NCI-H1105 treated with DMSO at 0.1 percent for 48 hours (cell line): ENCODE results near the gene ALDOA.

Experiments used
- DNase-seq: peaks from one replicate; lab custom pipeline; 2025; lab: John Stamatoyannopoulos, UW

The ALDOA gene

GRCh38 chr16:30069611-30070462, 4.3 kb downstream of the ALDOA start:
- no peak for DNase-seq

GRCh38 chr16:30070490-30070889, 4.9 kb downstream of the ALDOA start:
- DNase-seq: no peak

- peak; percentile 76 for DNase-seq
These were observed 10.1 kb downstream of the ALDOA start, which contains the start of gene PPP4C for GRCh38 chr16:30075503-30076275. Gene PPP4C, plus strand, starts transcription at chr16:30075994. Its CDS starts 384 bp downstream, at chr16:30076378.

GRCh38 chr16:30076276-30076791, 10.8 kb downstream of the ALDOA start:
- DNase-seq: no peak

- no peak for DNase-seq
These were observed 12.1 kb downstream of the ALDOA start for GRCh38 chr16:30077656-30078055.

- no peak for DNase-seq
These were observed 13.2 kb downstream of the ALDOA start for GRCh38 chr16:30078744-30079143.

- DNase-seq: no peak
These were observed 13.9 kb downstream of the ALDOA start for GRCh38 chr16:30079480-30079879.

GRCh38 chr16:30082545-30083090, 17.1 kb downstream of the ALDOA start:
- no peak for DNase-seq

GRCh38 chr16:30083216-30084055, 17.9 kb downstream of the ALDOA start:
- no peak for DNase-seq

GRCh38 chr16:30084096-30084815, 18.7 kb downstream of the ALDOA start:
- DNase-seq: no peak

GRCh38 chr16:30084816-30085159, 19.2 kb downstream of the ALDOA start:
- DNase-seq: no peak

- no peak for DNase-seq
These were observed 19.7 kb downstream of the ALDOA start for GRCh38 chr16:30085247-30085646.

- DNase-seq: no peak
These were observed 20.3 kb downstream of the ALDOA start for GRCh38 chr16:30085820-30086219.

- no peak for DNase-seq
These were observed 21.0 kb downstream of the ALDOA start for GRCh38 chr16:30086291-30087140.

- DNase-seq: no peak
These were observed 21.8 kb downstream of the ALDOA start for GRCh38 chr16:30087181-30087898.

GRCh38 chr16:30088237-30088831, 22.8 kb downstream of the ALDOA start:
- DNase-seq: no peak

- no peak for DNase-seq
These were observed 23.5 kb downstream of the ALDOA start for GRCh38 chr16:30088832-30089624.
